Midbrain (tissue), 1 donor: ENCODE measurements around the gene XCR1.
"Not testable (repeated sequence)": the region's sequence is repeated elsewhere in the genome, so short reads cannot be mapped to it uniquely, and the experiment has no call there.

ENCODE experiments used
- DNase-seq: peaks from one replicate; lab custom pipeline; 2025; lab: John Stamatoyannopoulos, UW

Gene XCR1

DNA sequence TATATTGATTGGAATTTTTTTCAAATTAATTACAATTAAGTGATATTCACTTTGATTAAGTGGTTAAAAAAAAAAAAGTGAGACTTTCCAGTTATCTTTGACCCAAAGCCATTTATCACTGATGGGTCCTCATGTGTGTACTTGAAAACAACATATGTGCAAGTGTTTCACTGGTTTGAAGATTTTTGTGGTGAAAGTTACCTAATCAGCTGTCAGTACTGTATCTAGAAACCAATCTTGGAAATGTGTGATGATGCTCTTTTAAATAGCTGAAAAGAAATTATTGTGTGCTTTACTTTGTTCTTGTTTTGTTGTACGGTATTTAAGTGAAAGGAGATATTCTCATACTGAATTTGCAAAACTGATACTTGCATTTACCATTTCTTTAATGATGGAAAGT, 11.6 kb upstream of the XCR1 start:
- DNase-seq = no peak

GRCh38 chr3:46038071-46038470, 10.8 kb upstream of the XCR1 start:
- not testable (repeated sequence) for DNase-seq

DNA sequence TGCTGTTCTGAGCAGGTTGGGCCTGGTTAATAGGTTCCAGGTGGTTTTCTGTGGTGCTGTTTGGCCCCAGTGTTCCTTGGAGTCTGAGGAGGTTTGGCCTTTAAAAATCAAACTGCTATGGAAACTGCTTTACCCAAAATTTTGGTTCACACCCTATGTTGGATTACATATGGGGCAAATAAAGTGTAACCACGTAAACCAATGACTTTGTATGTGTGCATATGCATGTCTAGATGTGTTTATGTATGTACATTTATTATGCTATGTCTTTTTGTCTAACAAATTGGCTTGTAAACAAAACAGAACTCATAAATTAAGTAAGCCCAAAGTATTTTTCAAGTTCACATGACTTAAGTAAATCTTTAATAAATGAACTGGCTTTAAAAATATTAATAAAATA, 8.9 kb upstream of the XCR1 start:
- no peak for DNase-seq

DNA sequence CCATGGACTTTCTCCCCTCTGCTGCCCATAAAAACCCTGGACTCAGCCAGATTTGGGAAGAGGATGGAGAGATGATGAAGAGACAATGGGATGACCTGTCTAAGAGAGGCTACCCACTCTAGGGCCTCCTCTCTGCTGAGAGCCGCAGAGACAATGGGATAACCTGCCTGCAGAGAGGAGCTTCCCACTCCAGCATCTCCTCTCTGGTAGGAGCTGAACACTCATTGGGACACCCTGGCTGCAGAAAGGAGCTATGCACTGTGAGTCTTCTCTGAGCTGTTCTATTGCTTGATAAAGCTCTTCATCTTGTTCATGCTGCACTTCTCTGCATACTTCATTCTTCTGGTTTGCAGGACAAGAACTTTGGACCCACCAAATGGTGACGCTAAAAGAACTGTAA, 4.5 kb upstream of the XCR1 start:
- no peak for DNase-seq

- DNase-seq = no peak
Observed at GRCh38 chr3:46031269-46031668, 4.0 kb upstream of the XCR1 start.

DNA sequence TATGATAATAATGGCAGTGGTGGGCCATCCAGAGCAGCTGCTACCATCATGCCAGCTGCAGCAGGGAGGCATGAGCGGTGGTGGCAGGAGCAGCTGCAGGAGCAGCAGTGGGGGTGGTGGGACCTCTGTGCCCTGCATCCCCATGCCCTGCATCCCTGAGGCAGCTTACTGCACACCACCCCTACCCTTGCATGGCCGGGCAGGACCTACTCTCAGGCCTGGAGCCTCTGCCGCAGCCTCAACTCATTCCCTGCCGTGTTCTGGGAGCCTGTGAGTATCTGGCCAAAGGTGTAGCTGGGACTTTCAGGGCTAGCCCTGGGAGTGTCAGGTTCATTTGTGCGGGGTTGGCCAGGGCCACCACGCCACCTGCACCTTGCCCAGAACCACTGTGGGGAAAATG, 3.3 kb upstream of the XCR1 start:
- no peak for DNase-seq

GRCh38 chr3:46029953-46030543, 2.8 kb upstream of the XCR1 start:
- no peak for DNase-seq

DNA sequence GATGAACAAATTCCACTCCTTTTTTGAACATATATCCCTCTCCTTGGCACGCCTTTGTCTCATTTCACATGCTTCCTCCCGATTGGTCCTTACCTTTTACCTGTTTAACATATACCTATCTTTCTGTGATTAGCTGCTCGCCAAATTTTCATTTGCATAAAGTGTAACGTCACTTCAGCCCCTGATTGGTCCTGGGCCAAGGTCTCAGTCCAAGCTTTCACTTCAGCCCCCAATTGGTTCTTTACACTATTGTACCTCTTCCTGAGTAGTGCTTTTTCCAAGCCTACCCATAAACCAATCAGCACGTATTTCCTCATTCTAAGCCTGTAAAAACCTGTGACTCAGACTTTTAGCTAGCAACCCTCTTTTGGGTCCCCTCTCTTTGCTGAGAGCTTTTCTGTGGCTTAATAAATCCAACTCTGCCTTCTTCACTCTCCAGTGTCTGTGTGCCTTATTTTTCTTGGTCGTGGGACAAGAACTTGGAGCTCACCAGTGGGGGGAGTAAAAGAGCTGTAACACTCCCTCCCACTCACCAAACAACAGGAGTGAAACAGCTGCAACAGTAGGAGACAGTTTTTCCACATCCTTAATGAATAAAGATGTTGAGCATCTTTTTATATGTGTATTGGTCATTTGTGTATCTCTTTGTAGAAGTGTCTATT, 584 bp upstream of the XCR1 start:
- no peak for DNase-seq

- DNase-seq = no peak
Observed at GRCh38 chr3:46025139-46025538, 2.1 kb downstream of the XCR1 start.

- DNase-seq = no peak
Observed at GRCh38 chr3:46024131-46024530, 3.2 kb downstream of the XCR1 start.

GRCh38 chr3:46022909-46023785, 4.1 kb downstream of the XCR1 start:
- no peak for DNase-seq

DNA sequence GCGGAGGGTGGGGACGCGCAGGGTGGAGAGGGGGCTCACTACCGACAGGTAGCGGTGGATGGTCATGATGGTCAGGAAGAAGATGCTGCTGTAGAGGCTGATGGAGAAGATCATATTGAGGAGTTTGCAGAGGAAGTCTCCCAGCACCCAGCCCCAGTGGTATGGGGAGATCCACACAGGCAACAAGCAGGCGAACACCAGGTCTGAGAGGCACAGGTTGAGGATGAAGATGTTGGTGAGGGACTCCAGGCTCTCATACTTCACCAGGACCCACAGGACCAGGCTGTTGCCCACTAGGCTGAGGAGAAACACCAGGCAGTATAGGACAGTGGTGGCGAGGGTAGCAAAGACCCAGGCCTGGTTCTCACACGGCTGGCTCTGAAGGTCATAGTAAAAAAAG, 5.8 kb downstream of the XCR1 start:
- no peak for DNase-seq

DNA sequence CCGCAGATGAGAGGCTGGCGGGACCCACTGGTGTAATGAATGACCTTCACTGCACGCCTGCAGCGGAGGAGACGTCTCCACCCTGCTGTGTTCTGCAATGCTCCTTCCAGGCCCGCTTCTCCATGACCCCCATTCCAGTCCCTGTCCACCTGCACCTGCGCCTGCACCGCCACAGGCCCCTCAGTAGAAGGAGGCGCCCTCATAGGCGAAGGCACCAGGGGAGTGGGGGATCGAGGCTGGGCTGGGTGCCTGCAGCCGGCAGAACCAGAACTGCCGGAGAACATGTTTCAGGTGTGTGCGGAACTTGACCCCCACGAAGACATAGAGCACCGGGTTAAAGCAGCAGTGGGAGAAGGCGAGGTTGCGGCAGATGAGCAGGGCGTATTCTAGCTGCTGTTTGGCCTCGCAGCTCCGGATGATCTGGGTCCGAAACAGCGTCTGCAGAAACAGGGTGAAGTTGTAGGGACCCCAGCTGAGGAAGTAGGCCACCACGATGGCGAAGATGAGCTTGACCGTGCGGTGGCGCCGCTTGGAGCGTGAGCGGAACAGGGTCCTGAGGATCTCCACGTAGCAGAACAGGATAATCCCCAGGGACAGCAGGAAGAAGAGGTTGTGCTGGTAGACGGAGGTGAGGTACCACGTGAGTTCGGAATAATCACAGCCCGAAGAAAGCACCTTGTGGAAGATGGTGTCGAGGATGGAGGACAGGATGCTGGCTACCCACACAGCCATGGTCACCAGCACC, 6.3 kb downstream of the XCR1 start:
- no peak for DNase-seq

- no peak for DNase-seq
Observed at GRCh38 chr3:46019707-46020106, 7.6 kb downstream of the XCR1 start.

DNA sequence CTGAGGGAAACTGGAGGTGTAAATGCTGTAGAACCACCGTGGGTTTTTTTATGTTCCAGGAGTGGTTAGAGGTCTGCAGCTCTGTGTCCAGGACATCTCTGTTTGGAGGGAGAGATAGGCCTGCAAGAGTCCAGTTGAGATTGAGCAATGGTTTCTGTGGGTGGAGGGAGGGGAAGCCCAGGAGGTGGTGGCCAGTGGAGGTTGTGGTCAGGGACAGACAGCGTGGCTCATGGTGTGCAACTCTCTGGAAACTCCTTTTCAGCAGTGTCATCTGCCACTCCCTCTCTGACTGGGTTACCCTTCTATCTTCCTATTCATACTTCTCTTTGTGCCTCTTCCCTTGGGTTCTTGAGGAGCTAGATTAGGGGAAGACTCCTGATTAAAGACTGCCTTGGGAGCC, 9.6 kb downstream of the XCR1 start:
- no peak for DNase-seq

DNA sequence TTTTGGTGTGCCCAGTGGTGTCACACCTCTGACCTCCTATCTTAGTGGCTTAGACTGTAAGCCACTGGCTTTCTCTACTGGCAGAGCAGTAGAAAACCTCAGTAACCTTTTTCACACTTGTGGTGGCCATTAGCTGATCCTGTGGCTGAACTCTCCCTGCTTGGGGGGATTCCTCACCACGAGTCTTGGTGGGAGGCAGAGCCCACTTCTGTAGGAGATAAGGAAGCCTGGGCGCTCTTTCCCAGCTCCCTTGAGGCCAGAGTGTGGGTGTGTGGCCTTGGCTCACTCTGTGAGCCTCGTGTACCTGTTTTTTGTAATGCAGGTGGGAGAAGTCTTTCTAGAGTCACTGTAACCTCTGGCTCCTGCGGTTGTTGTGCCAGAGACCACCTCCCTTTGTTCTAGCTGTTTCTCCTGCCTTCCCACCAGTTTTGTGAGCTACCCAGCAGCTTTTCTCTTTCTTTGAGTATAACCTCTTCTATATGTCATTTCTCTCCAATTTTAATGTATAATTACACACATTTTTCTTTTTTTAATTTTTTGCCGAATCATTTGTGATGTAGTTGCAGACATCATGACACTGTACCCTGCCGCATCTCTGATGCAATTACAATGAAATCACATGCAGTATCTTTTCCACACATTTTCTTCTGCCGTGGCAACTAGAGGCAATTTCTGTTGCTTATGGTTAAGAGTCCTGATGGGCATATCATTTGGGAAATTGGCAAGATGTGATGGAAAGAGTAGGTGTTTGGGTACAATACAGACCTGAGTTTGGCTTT, 13.8 kb downstream of the XCR1 start:
- DNase-seq = no peak

- no peak for DNase-seq
Observed at GRCh38 chr3:46012246-46012645, 15.0 kb downstream of the XCR1 start.

GRCh38 chr3:46010519-46011113, 16.7 kb downstream of the XCR1 start:
- DNase-seq = no peak

DNA sequence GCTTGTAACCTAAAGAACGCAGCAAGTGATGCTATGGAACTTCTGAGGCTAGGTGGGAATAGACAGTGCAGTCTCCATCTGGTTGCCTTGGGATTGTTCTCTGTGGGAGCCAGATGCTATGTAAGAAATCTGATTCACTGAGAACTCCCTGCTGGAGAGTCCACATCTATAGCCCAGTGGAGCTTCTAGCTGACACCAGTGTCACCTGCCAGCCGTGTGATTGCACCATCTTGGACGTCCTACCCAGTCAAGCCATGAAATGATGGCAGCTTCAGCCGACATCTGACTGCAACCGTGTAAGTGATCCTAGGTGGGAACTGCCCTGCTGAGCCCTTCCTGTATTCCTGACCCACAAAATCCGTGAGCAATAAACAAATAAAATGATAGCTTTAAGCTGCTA, 19.2 kb downstream of the XCR1 start:
- DNase-seq = no peak

GRCh38 chr3:46007280-46007679, 20.0 kb downstream of the XCR1 start:
- no peak for DNase-seq
